Omental fat pad (tissue), 4 donors: Measurements from ENCODE around the gene LINC01488. TPM values are rescaled to one million over a fixed set of nuclear protein-coding genes. Genes with fewer than 3 reads are reported as not detected.

Source experiments
- ATAC-seq: fragments of 150-250 bp; one replicate; pipeline ENCODE4 v1.9.1; 2016; ENCODE audit warnings: mild to moderate bottlenecking, moderate library complexity; ENCODE audit not compliant: low FRiP score
- DNase-seq: peaks from one replicate; pipeline ENCODE4 v3.0.0-alpha.2; 2019; ENCODE audit warnings: low spot score
- total RNA-seq, 4 donors: library from RNA; depleted of rRNA; stranded (reverse); fragments of >200 nt; gene quantifications; one replicate each; pipeline ENCODE4 v1.1.0, GENCODE V29; 2016
- TF ChIP-seq, protein P1 (sequence below), 3 donors: fragments of 450-650 bp; IDR thresholded peaks; one replicate each; pipeline ENCODE4 v1.5.1; 2016 to 2017; ENCODE audit warnings: antibody characterized with exemption in 3 of 3, mild to moderate bottlenecking in 3 of 3, moderate library complexity in 2 of 3

Gene LINC01488
- total RNA-seq, 4 donors from 2014 or later = not detected

DNA sequence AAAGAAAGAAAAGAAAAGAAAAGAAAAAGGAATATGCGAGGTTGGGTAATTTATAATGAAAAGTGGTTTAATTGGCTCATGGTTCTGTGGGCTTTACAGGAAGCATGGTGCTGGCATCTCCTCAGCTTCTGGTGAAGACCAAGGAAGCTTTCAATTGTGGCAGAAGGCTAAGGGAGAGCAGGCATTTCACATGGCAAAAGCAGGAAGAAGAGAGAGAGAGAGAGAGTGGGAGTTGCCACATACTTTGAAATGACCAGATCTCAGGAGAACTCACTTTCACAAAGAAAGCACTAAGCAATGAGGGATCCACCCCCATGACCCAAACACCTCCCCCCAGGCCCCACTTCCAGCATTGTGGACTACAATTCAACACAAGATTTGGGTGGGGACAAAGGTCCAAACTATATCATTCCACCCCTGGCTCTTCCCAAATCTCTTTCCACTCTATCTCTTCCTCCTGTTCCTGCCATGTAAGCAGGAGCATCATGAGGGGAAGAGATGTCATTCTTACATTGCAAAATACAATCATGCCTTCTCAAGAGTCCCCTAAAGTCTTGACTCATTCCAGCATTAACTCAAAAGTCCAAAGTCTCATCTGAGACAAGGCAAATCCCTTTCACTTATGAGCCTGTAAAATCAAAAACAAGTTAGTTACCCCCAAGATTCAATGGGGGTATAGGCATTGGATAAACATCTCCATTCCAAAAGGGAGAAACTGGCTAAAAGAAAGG lies 38.9 kb downstream of the LINC01488 start:
- no peak for ATAC-seq
- no peak for DNase-seq
- TF ChIP-seq, protein P1, sequence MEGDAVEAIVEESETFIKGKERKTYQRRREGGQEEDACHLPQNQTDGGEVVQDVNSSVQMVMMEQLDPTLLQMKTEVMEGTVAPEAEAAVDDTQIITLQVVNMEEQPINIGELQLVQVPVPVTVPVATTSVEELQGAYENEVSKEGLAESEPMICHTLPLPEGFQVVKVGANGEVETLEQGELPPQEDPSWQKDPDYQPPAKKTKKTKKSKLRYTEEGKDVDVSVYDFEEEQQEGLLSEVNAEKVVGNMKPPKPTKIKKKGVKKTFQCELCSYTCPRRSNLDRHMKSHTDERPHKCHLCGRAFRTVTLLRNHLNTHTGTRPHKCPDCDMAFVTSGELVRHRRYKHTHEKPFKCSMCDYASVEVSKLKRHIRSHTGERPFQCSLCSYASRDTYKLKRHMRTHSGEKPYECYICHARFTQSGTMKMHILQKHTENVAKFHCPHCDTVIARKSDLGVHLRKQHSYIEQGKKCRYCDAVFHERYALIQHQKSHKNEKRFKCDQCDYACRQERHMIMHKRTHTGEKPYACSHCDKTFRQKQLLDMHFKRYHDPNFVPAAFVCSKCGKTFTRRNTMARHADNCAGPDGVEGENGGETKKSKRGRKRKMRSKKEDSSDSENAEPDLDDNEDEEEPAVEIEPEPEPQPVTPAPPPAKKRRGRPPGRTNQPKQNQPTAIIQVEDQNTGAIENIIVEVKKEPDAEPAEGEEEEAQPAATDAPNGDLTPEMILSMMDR (IDR thresholded peaks at IDR 0.05) = no peak

DNA sequence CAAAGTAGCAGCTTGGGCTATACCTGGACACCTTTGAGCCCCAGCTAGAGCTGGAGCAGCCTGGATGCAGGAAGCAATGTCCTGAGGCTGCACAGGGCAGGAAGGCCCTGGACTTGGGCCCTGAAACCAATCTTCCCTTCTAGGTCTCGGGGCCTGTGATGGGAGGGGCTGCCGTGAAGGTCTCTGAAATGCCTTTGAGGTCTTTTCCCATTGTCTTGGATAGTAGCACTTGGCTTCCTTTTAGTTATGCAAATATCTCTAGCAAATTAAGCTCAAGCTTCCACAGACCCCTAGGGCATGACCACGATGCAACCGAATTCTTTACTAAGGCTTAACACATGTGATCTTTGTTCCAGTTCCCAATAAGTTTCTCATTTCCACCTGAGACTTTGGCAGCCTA lies 40.0 kb downstream of the LINC01488 start:
- ATAC-seq = no peak
- TF ChIP-seq, protein P1 (IDR thresholded peaks at IDR 0.05) = no peak
- no peak for DNase-seq

DNA sequence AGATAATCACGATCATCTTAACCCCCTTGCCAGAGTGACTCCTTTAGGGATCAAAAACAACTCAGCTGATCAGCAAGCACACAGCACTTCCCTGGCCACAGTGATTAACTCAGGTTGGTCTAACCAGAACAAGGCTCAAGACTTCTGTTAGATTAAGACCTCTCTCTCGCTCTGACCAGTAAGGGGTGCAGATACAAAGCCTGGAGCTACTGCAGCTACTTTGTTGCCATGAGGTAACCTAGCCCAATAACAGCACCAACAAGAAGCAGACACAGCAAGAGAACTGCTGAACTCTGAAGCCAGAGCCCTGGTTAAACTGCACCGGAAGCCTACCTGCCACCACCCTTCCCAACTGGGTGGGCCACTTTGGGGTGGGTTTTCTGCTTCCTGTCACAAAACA lies 42.0 kb downstream of the LINC01488 start:
- TF ChIP-seq, protein P1 (IDR thresholded peaks at IDR 0.05) = no peak
- no peak for ATAC-seq
- no peak for DNase-seq

DNA sequence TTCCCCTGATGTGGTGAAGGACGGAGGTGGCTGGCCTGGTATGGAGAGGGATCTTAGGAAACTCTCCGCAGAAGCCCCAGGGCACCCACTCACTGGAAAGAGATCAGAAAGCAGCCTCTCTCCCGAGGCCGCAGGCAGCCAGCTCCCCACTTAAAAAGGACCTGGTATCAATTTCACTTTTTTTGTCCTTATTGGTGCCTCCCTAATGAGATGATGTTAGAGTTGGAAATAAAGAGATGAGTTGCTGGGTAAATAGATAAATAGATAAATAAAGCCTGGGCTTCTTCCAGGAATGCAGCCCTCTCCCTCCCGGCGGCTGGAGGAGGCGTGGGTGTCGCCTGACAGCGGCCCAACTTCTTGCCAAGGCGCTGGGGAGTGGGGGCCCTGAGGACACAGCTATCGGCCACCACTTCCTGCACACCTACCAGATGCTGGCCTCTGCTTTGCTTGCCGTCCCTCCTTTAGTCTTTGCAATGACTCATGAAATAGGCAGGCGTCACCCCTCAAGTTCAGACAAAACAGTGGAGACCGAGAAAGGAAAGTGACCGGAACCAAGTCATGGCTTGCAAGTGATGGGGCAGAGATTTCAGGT lies 42.9 kb downstream of the LINC01488 start:
- no peak for DNase-seq
- TF ChIP-seq, protein P1 (IDR thresholded peaks at IDR 0.05) = no peak
- no peak for ATAC-seq

DNA sequence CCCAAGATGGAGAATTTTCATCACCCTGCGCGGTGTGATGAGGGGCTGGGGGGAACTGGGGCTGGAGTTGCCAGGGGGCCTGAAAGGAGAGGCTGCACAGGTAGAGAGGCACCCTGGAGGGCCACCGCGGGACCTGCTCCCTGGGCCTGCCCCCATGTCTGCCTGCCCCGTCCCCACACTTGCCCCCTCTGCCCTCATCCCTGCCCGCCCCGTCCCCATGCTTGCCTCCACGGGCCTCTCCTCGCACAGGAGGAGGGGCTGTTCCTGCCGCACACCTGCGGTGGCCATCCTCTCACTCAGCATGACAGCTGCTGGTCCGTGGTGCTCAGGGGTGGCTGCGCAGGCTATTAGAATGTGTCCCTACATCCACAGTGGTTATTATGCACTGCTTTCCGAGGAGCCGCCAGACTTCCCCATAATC lies 43.5 kb downstream of the LINC01488 start:
- ATAC-seq (no peak), DNase-seq (no peak)
- TF ChIP-seq, protein P1 (IDR thresholded peaks at IDR 0.05) = no peak

DNA sequence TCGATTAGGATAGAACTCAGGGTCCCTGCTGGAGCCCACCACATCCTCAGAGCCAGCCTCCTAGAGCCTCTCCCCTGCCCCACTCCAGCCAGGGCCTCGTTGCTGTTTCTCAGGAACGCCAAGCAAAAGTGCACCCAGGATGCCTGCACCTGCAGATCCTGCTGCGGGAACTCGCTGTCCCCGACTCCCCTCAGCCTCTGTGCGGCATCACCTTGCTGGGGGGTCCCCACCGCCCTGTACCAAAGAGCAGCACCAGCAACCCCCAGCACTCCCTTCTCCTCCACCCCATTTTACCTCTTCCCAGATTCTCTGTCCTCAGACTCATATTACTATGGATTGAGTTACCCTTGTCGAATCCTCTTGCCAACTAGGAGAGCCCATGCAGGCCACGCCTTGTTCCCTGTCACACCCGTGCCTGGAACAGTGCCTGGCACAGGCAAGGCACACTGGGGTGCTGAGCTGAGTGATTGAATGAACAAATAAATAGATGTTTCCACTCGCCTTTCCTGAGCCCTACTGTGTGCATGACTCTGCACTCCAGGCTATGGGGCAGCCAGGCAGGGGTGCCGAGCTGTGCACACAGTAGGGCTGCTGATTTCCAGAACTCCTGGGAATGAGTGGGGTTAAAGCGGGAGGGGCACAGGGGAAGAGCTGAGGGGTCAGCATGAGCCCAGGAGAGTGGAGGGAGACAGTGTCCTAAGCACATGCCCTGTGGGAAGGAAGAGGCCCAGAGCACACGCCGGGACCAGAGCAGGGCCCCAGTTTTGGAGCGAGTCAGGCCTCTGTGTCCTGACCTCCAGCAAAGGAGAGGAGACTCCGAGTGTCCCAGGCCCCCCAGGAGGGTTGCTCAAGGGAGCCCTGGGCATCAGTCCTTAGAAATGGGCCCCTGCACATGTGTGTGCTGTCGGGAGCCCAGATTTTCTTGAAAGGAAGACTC lies 44.3 kb downstream of the LINC01488 start:
- DNase-seq = no peak
- TF ChIP-seq, protein P1 (IDR thresholded peaks at IDR 0.05) = no peak
- ATAC-seq = no peak
